Progenitor cell of endocrine pancreas (in vitro differentiated cells): ENCODE results near the gene NMNAT2. TPM values are rescaled to one million over a fixed set of nuclear protein-coding genes. Genes with fewer than 3 reads are reported as not detected.

Experiments
- DNase-seq: peaks from one replicate; pipeline ENCODE4 v3.0.0; 2021; ENCODE audit warnings: low spot score; ENCODE audit not compliant: unreplicated experiment
- H3K27ac Mint-ChIP-seq: 2 replicates; pipeline ENCODE4 v1.8.0; 2021; ENCODE audit warnings: mild to moderate bottlenecking, moderate library complexity, mixed read lengths
- H3K27me3 Mint-ChIP-seq: 2 replicates; pipeline ENCODE4 v1.8.0; 2021; ENCODE audit warnings: mixed read lengths
- H3K36me3 Mint-ChIP-seq: 2 replicates; pipeline ENCODE4 v1.8.0; 2022; ENCODE audit warnings: mixed read lengths; ENCODE audit not compliant: insufficient read depth
- H3K4me1 Mint-ChIP-seq: 2 replicates; pipeline ENCODE4 v1.8.0; 2021; ENCODE audit warnings: low read depth, mixed read lengths
- H3K4me3 Mint-ChIP-seq: 2 replicates; pipeline ENCODE4 v1.8.0; 2021; ENCODE audit warnings: low read depth, mild to moderate bottlenecking, moderate library complexity, mixed read lengths
- H3K9me3 Mint-ChIP-seq: 2 replicates; pipeline ENCODE4 v1.8.0; 2021; ENCODE audit warnings: low read depth, mixed read lengths
- CTCF ChIP-seq: fragments of 200-600 bp; sonication (generic); IDR thresholded peaks from one replicate; pipeline ENCODE4 v1.5.0; 2021; ENCODE audit warnings: antibody characterized with exemption, mild to moderate bottlenecking; ENCODE audit not compliant: unreplicated experiment
- total RNA-seq: library from RNA; stranded (reverse); gene quantifications from 2 replicates; pipeline ENCODE4 v1.2.1, GENCODE V29; 2021

Gene NMNAT2
- total RNA-seq, 1 donor from 2014 or later: 3.1 TPM

GRCh38 chr1:183290628-183291027, 127.6 kb downstream of the NMNAT2 start:
- H3K4me1 Mint-ChIP-seq: peaks cover 6% of the 10 kb centered on the region
- H3K27me3 Mint-ChIP-seq: no peaks in the 10 kb centered on the region
- DNase-seq: no peak
- no peaks in the 10 kb centered on the region for H3K36me3 Mint-ChIP-seq
- H3K9me3 Mint-ChIP-seq: no peaks in the 10 kb centered on the region
- H3K27ac Mint-ChIP-seq: no peak overlapping the region
- no peak for TF ChIP-seq CTCF
- no peak overlapping the region for H3K4me3 Mint-ChIP-seq

GRCh38 chr1:183289051-183289496, 129.1 kb downstream of the NMNAT2 start:
- no peaks in the 10 kb centered on the region for H3K36me3 Mint-ChIP-seq
- H3K27me3 Mint-ChIP-seq: peaks cover 6% of the 10 kb centered on the region
- no peaks in the 10 kb centered on the region for H3K9me3 Mint-ChIP-seq
- peaks cover 6% of the 10 kb centered on the region for H3K4me1 Mint-ChIP-seq
- no peak overlapping the region for H3K4me3 Mint-ChIP-seq
- TF ChIP-seq CTCF: no peak
- H3K27ac Mint-ChIP-seq: no peak overlapping the region
- no peak for DNase-seq

- Mint-ChIP-seq H3K36me3 (no peaks in the 10 kb centered on the region), H3K4me3 (no peak overlapping the region), H3K27me3 (peaks cover 6% of the 10 kb centered on the region), H3K27ac (no peak overlapping the region), H3K4me1 (peaks cover 6% of the 10 kb centered on the region), H3K9me3 (no peaks in the 10 kb centered on the region)
- no peak for TF ChIP-seq CTCF
- no peak for DNase-seq
Measured at GRCh38 chr1:183288583-183288982, 129.6 kb downstream of the NMNAT2 start.

- no peaks in the 10 kb centered on the region for H3K9me3 Mint-ChIP-seq
- peak overlapping the region; percentile 56 for H3K27ac Mint-ChIP-seq
- TF ChIP-seq CTCF: no peak
- peaks cover 8% of the 10 kb centered on the region for H3K4me1 Mint-ChIP-seq
- no peak overlapping the region for H3K4me3 Mint-ChIP-seq
- H3K27me3 Mint-ChIP-seq: peaks cover 6% of the 10 kb centered on the region
- no peak for DNase-seq
- H3K36me3 Mint-ChIP-seq: no peaks in the 10 kb centered on the region
Measured at GRCh38 chr1:183287191-183287675, 130.9 kb downstream of the NMNAT2 start.

GRCh38 chr1:183285746-183286145, 132.4 kb downstream of the NMNAT2 start:
- Mint-ChIP-seq H3K36me3 (no peaks in the 10 kb centered on the region), H3K27me3 (peaks cover 11% of the 10 kb centered on the region), H3K4me3 (no peak overlapping the region), H3K9me3 (no peaks in the 10 kb centered on the region), H3K27ac (no peak overlapping the region), H3K4me1 (peaks cover 9% of the 10 kb centered on the region)
- DNase-seq: no peak
- no peak for TF ChIP-seq CTCF
